ENCODE results near the gene L3MBTL4.

L3MBTL4 gene

DNA sequence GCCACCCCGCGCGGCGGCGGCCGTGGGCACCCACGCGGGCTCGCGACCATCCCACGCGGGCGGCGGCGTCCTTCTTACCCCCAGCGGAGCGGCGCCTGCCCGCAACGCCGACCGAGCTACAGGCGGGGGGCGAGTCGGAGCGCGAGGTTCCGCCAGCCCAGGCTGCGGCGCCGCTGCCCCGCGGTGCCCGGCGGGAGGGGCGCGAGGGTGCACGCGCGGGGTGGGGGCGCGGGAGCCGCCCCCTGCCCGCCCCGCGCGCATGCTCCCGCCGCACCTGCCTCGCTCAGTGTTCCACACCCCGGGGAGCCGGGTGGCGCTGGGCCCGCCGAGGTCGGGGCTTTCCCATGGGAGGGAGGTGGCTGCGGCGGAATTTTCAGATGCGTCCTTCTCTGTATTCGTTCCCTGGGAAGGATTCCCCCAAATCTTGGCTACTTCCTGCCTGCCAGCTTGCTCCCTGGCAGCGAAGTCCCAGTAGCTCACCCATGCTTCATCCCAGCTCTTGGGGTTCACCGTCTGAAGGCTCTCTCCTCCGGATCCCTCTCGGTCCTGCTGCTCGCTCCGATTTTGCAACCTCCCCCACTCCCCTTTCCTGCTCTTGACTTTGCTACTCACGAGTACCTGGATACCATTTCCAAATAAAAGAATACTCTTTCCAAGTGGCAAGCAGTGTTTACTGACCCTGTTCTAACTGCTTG is at the start of gene L3MBTL4:
Gene L3MBTL4, minus strand, starts transcription at position 189 of the 695 bp plus-strand sequence. CDS start 103,286 bp downstream, outside the sequence.
- H3K9ac ChIP-seq (ENCODE audit: low read depth, low read length), result peak within 1 kb of the TSS; percentile 60; the same call in 1 of the 2 replicates
- no peaks in the 10 kb centered on the region for H3K36me3 ChIP-seq (ENCODE audit: insufficient read depth, low read depth, low read length)
- H3K4me3 ChIP-seq (ENCODE audit: low read length), result peak within 1 kb of the TSS; percentile 61
- peaks cover 38% of the 10 kb centered on the region for H3K27me3 ChIP-seq (ENCODE audit: insufficient read depth, low read length)
- no peaks in the 10 kb centered on the region for H3K9me3 ChIP-seq (ENCODE audit: insufficient read depth, low read depth, low read length)
- no peaks in the 10 kb centered on the region for H3K4me1 ChIP-seq (ENCODE audit: insufficient read depth, low read length)
- H3K27ac ChIP-seq (ENCODE audit: low read length), result no peak within 1 kb of the TSS

DNA sequence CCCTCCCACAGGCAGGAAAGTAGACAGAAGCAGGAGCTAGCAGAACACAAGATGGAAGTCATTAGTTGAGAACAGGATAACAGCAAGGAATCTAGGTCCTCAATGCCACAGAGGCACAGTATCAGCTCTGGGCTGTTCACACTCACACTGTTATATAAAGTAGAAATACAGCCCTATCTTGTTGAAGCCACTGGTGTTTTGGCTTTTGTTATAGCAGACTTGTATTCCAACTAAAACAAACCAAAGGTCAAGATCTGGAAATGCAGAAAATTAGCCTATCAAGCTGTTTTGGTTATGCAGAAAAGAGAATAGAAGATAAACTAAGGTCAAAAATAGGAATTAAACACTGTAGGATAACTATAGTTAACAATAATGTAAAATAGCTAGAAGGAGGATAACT is 37.5 kb upstream of the L3MBTL4 start:
- H3K9me3 ChIP-seq (ENCODE audit: insufficient read depth, low read depth, low read length), result no peaks in the 10 kb centered on the region
- no peak overlapping the region for H3K9ac ChIP-seq (ENCODE audit: low read depth, low read length)
- no peaks in the 10 kb centered on the region for H3K27me3 ChIP-seq (ENCODE audit: insufficient read depth, low read length)
- H3K4me3 ChIP-seq (ENCODE audit: low read length), result no peak overlapping the region
- H3K27ac ChIP-seq (ENCODE audit: low read length), result no peak overlapping the region
- H3K36me3 ChIP-seq (ENCODE audit: insufficient read depth, low read depth, low read length), result no peaks in the 10 kb centered on the region
- no peaks in the 10 kb centered on the region for H3K4me1 ChIP-seq (ENCODE audit: insufficient read depth, low read length)

DNA sequence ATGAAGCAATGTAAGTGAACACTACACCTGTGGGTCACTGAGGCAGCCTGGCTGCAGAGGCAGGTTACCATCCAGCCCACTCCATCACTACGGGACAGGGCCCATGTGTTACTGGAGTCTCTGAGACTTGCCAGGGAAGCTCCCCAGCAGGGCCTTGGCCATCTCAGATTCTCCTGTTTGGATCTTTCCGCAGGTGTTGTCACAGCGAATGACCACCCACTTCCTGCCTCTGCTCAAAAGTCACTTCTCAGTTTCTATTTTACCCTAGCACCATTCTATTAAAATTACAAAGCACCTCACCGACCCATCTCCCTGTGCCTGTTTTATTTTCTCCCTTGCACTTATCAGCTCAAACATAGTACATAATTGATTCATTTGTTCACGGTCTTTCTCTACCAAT is 34.5 kb upstream of the L3MBTL4 start:
- Histone ChIP-seq H3K9ac (ENCODE audit: low read depth, low read length) (no peak overlapping the region), H3K4me3 (ENCODE audit: low read length) (no peak overlapping the region), H3K9me3 (ENCODE audit: insufficient read depth, low read depth, low read length) (no peaks in the 10 kb centered on the region)

DNA sequence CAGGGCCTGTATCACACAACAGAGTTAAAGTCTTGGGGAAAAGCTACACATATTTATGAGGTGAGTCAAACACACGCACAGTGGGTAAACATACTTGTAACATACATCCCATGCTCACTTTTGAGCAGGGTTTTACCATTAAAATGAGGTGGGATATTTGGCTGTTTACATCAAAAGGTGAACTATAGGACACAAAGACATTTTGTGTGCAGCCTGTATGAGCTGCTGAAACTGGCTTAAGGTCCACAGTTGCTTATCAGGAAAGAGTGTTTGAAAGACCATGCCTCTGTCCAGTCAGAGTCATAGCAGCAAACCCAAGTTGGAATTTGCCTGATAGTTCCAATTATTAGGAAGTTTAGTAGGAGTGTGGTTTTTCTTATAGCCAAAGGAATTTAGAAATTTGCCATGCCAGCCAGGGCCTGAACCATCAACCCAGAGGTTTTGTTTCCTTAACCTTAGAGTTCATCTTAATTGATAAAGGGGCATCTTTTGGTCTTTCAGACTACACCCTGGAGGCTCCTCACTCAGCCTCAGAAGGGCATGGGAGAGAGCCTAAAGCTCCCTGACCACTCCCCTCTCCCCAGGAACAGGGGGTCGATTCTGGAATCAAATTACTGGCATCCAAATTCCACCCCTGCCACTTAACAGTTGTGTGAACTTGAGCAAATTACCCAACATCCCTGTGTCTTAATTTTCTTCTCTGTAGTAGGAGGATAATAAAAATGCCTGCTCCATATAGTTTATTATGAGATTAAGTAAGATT is 29.9 kb upstream of the L3MBTL4 start:
- no peak overlapping the region for H3K4me3 ChIP-seq (ENCODE audit: low read length)
- no peak overlapping the region for H3K9ac ChIP-seq (ENCODE audit: low read depth, low read length)
- H3K27me3 ChIP-seq (ENCODE audit: insufficient read depth, low read length), result no peaks in the 10 kb centered on the region
- H3K4me1 ChIP-seq (ENCODE audit: insufficient read depth, low read length), result 0 out of 2 replicates have a peak, but pooled peaks cover 4% of the 10 kb centered on the region
- H3K36me3 ChIP-seq (ENCODE audit: insufficient read depth, low read depth, low read length), result no peaks in the 10 kb centered on the region
- no peak overlapping the region for H3K27ac ChIP-seq (ENCODE audit: low read length)
- no peaks in the 10 kb centered on the region for H3K9me3 ChIP-seq (ENCODE audit: insufficient read depth, low read depth, low read length)

More for the DNA sequence above, 34.5 kb upstream of the L3MBTL4 start:
- Histone ChIP-seq H3K27ac (ENCODE audit: low read length) (no peak overlapping the region), H3K36me3 (ENCODE audit: insufficient read depth, low read depth, low read length) (no peaks in the 10 kb centered on the region), H3K4me1 (ENCODE audit: insufficient read depth, low read length) (0 out of 2 replicates have a peak, but pooled peaks cover 4% of the 10 kb centered on the region), H3K27me3 (ENCODE audit: insufficient read depth, low read length) (no peaks in the 10 kb centered on the region)

DNA sequence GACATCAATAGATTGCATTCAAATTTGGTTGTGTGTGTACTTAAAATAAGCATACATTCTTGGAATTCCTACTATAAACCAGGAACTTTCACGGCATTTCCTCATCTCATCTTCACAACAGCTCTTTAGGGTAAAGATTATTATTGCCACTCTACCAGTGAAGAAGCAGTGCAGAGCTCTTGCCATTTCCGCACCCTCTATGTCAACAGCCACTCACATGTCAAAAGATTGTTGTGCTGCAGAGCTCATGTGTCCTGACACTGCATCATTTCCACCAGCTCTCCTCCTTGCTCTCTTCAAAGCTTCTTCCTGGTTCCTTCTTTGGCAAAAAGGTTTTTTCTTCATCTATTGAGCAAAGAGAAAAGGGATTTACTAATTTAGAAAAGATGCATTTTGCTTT is 26.5 kb upstream of the L3MBTL4 start:
- H3K9ac ChIP-seq (ENCODE audit: low read depth, low read length), result no peak overlapping the region
- no peaks in the 10 kb centered on the region for H3K27me3 ChIP-seq (ENCODE audit: insufficient read depth, low read length)
- H3K4me3 ChIP-seq (ENCODE audit: low read length), result no peak overlapping the region
- 0 out of 2 replicates have a peak, but pooled peaks cover 4% of the 10 kb centered on the region for H3K4me1 ChIP-seq (ENCODE audit: insufficient read depth, low read length)
- no peak overlapping the region for H3K27ac ChIP-seq (ENCODE audit: low read length)
- H3K9me3 ChIP-seq (ENCODE audit: insufficient read depth, low read depth, low read length), result no peaks in the 10 kb centered on the region
- no peaks in the 10 kb centered on the region for H3K36me3 ChIP-seq (ENCODE audit: insufficient read depth, low read depth, low read length)

DNA sequence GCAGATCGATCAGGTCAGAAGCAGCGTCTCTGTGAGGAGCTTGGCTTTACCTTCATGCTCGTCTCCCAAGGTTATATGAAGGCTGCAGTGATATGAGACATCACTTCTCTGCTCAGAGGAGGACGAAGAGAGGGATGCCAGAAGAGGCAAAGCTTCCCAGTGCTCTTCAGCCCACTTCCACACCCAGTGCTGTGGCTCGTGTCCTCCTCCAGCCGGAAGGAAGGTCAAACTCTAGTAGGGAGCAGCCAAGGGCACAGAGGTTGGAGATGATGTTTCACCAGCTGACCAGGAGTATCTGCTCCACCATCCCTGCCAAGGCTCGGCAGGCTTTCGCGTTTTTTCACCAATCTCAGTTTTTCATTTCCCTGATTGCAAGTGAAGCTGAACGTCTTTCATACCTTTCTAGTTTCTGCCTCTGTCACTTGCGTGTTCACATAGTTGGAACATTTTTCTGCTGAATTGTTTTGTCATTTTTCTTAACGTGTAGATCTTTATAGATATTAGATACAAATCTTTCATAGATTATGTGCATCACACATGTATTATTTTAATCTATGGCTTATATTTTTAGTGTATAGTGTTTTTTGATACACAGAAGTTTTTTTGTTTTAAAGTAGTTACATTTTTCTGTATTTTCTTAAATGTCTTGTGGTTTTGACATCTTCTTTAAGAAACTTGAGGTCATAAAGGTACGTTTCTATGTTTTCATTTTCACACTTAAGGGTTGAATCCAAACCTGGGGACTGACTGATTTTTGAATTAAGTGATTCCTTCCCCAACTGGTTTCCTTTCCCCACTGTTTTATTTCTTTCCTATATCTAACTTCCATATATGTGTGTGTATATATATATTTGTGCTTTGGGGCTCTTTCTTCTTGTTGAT is 23.5 kb upstream of the L3MBTL4 start:
- H3K9me3 ChIP-seq (ENCODE audit: insufficient read depth, low read depth, low read length), result no peaks in the 10 kb centered on the region

DNA sequence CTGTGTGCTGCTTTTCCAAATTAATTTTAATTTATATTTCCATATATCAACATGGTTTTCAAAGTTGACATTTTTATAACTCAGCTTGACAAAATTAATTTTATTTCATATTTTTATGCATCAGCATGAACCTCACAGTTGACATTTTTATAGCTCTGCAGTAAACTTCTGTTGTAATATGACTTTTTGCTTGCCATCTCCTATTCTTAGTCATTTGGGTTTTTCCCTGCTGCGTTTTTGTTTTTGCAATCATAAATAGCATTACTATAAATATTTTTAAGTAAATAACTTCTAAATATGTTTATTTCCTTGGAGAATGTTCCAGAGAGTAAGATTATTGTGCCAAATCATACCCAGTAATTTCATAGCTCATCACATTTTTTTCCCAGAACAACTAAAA is 21.0 kb upstream of the L3MBTL4 start:
- H3K9ac ChIP-seq (ENCODE audit: low read depth, low read length), result no peak overlapping the region
- no peak overlapping the region for H3K4me3 ChIP-seq (ENCODE audit: low read length)
- no peaks in the 10 kb centered on the region for H3K36me3 ChIP-seq (ENCODE audit: insufficient read depth, low read depth, low read length)
- no peaks in the 10 kb centered on the region for H3K27me3 ChIP-seq (ENCODE audit: insufficient read depth, low read length)
- no peaks in the 10 kb centered on the region for H3K4me1 ChIP-seq (ENCODE audit: insufficient read depth, low read length)
- no peak overlapping the region for H3K27ac ChIP-seq (ENCODE audit: low read length)
- no peaks in the 10 kb centered on the region for H3K9me3 ChIP-seq (ENCODE audit: insufficient read depth, low read depth, low read length)

More for the DNA sequence above, 23.5 kb upstream of the L3MBTL4 start:
- no peak overlapping the region for H3K4me3 ChIP-seq (ENCODE audit: low read length)
- no peaks in the 10 kb centered on the region for H3K27me3 ChIP-seq (ENCODE audit: insufficient read depth, low read length)
- no peaks in the 10 kb centered on the region for H3K36me3 ChIP-seq (ENCODE audit: insufficient read depth, low read depth, low read length)
- no peak overlapping the region for H3K27ac ChIP-seq (ENCODE audit: low read length)
- H3K4me1 ChIP-seq (ENCODE audit: insufficient read depth, low read length), result no peaks in the 10 kb centered on the region
- no peak overlapping the region for H3K9ac ChIP-seq (ENCODE audit: low read depth, low read length)

DNA sequence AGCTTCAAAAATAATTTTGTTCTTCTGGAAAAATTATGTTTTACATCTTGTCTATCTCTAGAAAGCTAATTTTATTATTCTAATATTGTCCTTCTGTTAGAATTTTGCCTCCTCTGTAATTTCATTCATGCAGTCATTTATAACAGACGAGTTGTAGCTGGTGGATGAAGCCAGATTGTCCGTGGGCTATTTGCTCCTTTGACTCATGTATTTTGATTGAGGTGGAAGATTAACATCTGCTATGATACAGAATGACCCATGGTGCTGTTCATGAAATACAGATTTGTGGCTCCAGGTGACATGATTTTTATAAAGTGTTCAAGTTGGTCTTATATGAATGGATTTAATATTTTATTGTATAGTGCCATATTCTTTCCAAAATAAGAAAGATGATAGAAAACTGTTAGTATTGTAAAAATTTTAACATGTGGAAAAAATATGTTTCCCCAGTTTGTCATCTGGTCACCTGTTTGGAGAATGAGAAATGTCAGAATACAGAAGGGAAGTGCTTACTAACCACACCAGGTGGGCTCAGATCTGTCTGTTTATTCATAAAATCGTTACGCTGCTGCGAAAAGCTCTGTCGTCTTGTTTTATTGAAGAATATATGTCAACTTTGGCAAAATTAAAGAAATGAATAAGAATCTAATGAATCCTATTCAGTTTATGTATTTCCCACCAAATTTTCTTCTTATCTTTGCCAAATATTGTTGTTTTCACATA is 20.4 kb upstream of the L3MBTL4 start:
- Histone ChIP-seq H3K4me1 (ENCODE audit: insufficient read depth, low read length) (no peaks in the 10 kb centered on the region), H3K4me3 (ENCODE audit: low read length) (no peak overlapping the region), H3K9ac (ENCODE audit: low read depth, low read length) (no peak overlapping the region), H3K27me3 (ENCODE audit: insufficient read depth, low read length) (no peaks in the 10 kb centered on the region), H3K27ac (ENCODE audit: low read length) (no peak overlapping the region), H3K36me3 (ENCODE audit: insufficient read depth, low read depth, low read length) (no peaks in the 10 kb centered on the region), H3K9me3 (ENCODE audit: insufficient read depth, low read depth, low read length) (no peaks in the 10 kb centered on the region)

DNA sequence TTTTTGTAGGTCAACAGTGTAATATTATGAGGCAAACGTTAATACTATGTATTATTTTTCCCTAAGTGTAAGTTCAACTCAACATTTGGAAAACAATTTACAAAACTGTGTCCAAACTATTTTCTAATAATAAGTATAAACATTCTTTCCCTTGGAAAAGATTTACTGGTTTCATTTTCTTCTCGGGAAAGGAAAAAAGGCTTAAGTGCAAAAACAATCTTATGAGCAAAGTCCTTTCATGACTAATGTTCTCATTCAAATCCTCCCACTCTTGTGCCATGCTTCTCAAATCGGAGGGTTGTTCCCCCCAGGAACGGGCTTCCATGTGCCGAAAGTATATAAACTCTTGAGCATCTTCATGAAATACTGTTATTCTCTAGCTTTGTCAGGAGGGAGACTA is 19.8 kb upstream of the L3MBTL4 start:
- Histone ChIP-seq H3K27me3 (ENCODE audit: insufficient read depth, low read length) (no peaks in the 10 kb centered on the region), H3K9me3 (ENCODE audit: insufficient read depth, low read depth, low read length) (no peaks in the 10 kb centered on the region), H3K27ac (ENCODE audit: low read length) (no peak overlapping the region), H3K4me3 (ENCODE audit: low read length) (no peak overlapping the region), H3K9ac (ENCODE audit: low read depth, low read length) (no peak overlapping the region), H3K36me3 (ENCODE audit: insufficient read depth, low read depth, low read length) (no peaks in the 10 kb centered on the region), H3K4me1 (ENCODE audit: insufficient read depth, low read length) (no peaks in the 10 kb centered on the region)

DNA sequence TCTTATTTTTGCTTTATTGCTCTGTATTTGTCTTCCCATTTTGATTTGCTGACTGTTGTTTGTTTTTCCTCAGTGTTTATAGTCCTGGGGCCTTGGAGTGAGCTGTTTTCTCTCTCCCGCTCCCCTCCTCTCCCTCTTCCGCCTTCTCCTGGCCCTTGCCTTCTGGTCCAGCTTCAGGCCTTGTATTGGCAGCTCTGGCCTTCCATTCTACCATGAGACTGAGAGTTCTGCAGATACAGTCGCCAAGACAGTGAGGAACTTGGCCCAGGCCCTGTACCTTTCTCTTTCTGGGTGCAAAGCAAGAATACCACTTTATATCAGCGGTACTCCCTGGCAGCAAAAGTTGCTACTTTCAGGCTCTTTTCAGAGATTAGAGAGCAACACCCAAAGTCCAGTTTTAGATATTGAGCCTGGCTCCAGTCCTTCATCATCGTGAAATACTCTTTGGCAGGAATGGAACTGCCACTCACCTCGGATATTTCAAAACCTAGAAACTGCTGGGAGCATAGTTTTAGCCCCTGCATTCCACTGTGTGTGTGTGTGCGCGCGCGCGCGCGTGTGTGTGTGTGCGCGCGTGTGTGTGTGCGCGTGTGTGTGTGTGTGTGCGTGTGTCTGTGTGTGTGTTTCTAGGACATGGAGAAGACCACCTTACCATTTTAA is 17.1 kb upstream of the L3MBTL4 start:
- no peaks in the 10 kb centered on the region for H3K4me1 ChIP-seq (ENCODE audit: insufficient read depth, low read length)
- H3K4me3 ChIP-seq (ENCODE audit: low read length), result no peak overlapping the region
- H3K9ac ChIP-seq (ENCODE audit: low read depth, low read length), result no peak overlapping the region
- H3K9me3 ChIP-seq (ENCODE audit: insufficient read depth, low read depth, low read length), result no peaks in the 10 kb centered on the region
- H3K36me3 ChIP-seq (ENCODE audit: insufficient read depth, low read depth, low read length), result no peaks in the 10 kb centered on the region
- no peaks in the 10 kb centered on the region for H3K27me3 ChIP-seq (ENCODE audit: insufficient read depth, low read length)
- no peak overlapping the region for H3K27ac ChIP-seq (ENCODE audit: low read length)

Measured in iPS-20b (cell line).